PC-9 (cell line): ENCODE measurements around the gene PRSS21.

ENCODE experiments used
- EZH2 ChIP-seq: fragments of 200-600 bp; sonication (generic); IDR thresholded peaks from 2 replicates; pipeline ENCODE4 v1.8.0; 2017; ENCODE audit warnings: antibody characterized with exemption, low read depth
- TF ChIP-seq, protein P1 (sequence below): fragments of 200-600 bp; sonication (generic); conservative IDR thresholded peaks from 2 replicates; pipeline ENCODE4 v1.6.1; 2017; ENCODE audit warnings: mixed run types, antibody characterized with exemption, mild to moderate bottlenecking, moderate library complexity

DNA sequence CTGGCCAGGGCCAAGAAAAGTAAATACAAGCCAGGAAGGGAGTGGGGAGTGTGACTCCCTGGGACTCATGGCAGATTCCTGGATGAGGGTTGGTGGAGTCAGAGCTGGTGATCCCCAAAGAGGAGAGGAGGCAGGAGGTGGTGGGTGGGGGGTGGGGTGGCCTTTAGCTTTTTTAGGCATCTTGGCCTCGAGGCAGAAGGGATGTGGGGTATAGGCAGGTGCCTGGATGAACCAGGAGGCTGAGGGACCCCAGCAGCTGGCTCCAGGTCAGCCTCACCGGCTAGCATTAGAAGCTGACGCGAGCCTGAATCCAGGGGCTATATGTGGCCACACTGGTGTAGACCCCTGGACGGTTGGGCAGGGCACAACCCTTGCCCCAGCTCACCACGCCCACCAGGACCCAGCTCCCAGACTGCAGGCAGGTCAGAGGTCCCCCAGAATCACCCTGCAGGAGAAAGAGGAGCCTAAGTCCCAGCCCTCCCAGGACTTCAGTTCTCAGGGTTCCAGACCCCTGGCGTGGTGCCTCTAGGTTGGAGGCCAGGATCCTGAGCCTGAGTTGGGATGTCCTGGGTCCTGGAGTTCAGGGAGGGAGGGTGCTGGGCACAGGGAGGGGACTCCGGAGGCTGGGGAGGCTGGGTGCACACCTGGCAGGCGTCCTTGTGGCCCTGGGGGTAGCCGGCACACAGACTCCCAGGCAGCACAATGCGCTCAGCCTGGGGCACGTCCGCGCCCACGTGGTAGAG lies 32.5 kb upstream of the PRSS21 start:
- TF ChIP-seq, protein P1, sequence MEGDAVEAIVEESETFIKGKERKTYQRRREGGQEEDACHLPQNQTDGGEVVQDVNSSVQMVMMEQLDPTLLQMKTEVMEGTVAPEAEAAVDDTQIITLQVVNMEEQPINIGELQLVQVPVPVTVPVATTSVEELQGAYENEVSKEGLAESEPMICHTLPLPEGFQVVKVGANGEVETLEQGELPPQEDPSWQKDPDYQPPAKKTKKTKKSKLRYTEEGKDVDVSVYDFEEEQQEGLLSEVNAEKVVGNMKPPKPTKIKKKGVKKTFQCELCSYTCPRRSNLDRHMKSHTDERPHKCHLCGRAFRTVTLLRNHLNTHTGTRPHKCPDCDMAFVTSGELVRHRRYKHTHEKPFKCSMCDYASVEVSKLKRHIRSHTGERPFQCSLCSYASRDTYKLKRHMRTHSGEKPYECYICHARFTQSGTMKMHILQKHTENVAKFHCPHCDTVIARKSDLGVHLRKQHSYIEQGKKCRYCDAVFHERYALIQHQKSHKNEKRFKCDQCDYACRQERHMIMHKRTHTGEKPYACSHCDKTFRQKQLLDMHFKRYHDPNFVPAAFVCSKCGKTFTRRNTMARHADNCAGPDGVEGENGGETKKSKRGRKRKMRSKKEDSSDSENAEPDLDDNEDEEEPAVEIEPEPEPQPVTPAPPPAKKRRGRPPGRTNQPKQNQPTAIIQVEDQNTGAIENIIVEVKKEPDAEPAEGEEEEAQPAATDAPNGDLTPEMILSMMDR, result no peak
- TF ChIP-seq EZH2, result no peak
